Activated CD4-positive, alpha-beta T cell treated with anti-CD3 and anti-CD28 coated beads, Interleukin-2, amount 10 ng/mL, durations not matched to agents 24 days and 14 days (primary cell): ENCODE results near the gene CTNND2. TPM values are rescaled to one million over a fixed set of nuclear protein-coding genes. Genes with fewer than 3 reads are reported as not detected.

ENCODE experiments used
- DNase-seq: peaks from one replicate; pipeline ENCODE4 v3.0.0; 2022
- H3K27ac Mint-ChIP-seq: one replicate; pipeline ENCODE4 v1.8.0; 2022; ENCODE audit warnings: mild to moderate bottlenecking, mixed read lengths
- H3K27me3 Mint-ChIP-seq: one replicate; pipeline ENCODE4 v1.8.0; 2022; ENCODE audit warnings: mixed read lengths
- H3K36me3 Mint-ChIP-seq: one replicate; pipeline ENCODE4 v1.8.0; 2022; ENCODE audit warnings: low read depth, mild to moderate bottlenecking, mixed read lengths
- H3K4me1 Mint-ChIP-seq: one replicate; pipeline ENCODE4 v1.8.0; 2021; ENCODE audit warnings: mixed read lengths
- H3K4me3 Mint-ChIP-seq: one replicate; pipeline ENCODE4 v1.8.0; 2022; ENCODE audit warnings: mild to moderate bottlenecking, moderate library complexity, mixed read lengths
- H3K9me3 Mint-ChIP-seq: one replicate; pipeline ENCODE4 v1.8.0; 2021; ENCODE audit warnings: mixed read lengths
- intact Hi-C: fragments of 100-400 bp; cut with micrococcal nuclease; formaldehyde crosslinking; loops from one replicate; pipeline ENCODE4 v1.15.1; 2023
- total RNA-seq: library from RNA; stranded (reverse); gene quantifications from 2 replicates; pipeline ENCODE4 v1.2.3, GENCODE V29; 2022

The CTNND2 gene
- total RNA-seq, 1 donor from 2014 or later = not detected

GRCh38 chr5:11153670-11154382 is 750.4 kb downstream of the CTNND2 start:
- Mint-ChIP-seq H3K4me1 (no peaks in the 10 kb centered on the region), H3K27ac (no peak overlapping the region), H3K27me3 (no peaks in the 10 kb centered on the region), H3K36me3 (no peaks in the 10 kb centered on the region), H3K4me3 (no peak overlapping the region), H3K9me3 (no peaks in the 10 kb centered on the region)
- no peak for DNase-seq
- intact Hi-C loops = no loop called here

GRCh38 chr5:11152368-11152767 is 751.9 kb downstream of the CTNND2 start:
- no peaks in the 10 kb centered on the region for H3K27me3 Mint-ChIP-seq
- intact Hi-C loops = no loop called here
- no peak overlapping the region for H3K4me3 Mint-ChIP-seq
- H3K36me3 Mint-ChIP-seq = no peaks in the 10 kb centered on the region
- no peak overlapping the region for H3K27ac Mint-ChIP-seq
- DNase-seq = no peak
- no peaks in the 10 kb centered on the region for H3K4me1 Mint-ChIP-seq
- H3K9me3 Mint-ChIP-seq = no peaks in the 10 kb centered on the region

- H3K4me1 Mint-ChIP-seq = no peaks in the 10 kb centered on the region
- intact Hi-C loops = no loop called here
Observed at GRCh38 chr5:11150976-11151375, 753.3 kb downstream of the CTNND2 start.

GRCh38 chr5:11148810-11149539 is 755.3 kb downstream of the CTNND2 start:
- Mint-ChIP-seq H3K9me3 (no peaks in the 10 kb centered on the region), H3K27ac (no peak overlapping the region), H3K36me3 (no peaks in the 10 kb centered on the region), H3K27me3 (no peaks in the 10 kb centered on the region), H3K4me3 (no peak overlapping the region), H3K4me1 (no peaks in the 10 kb centered on the region)
- intact Hi-C loops = no loop called here
- no peak for DNase-seq

More at GRCh38 chr5:11150976-11151375, 753.3 kb downstream of the CTNND2 start:
- Mint-ChIP-seq H3K4me3 (no peak overlapping the region), H3K9me3 (no peaks in the 10 kb centered on the region), H3K27me3 (no peaks in the 10 kb centered on the region), H3K36me3 (no peaks in the 10 kb centered on the region), H3K27ac (no peak overlapping the region)
- DNase-seq = no peak

- no peaks in the 10 kb centered on the region for H3K9me3 Mint-ChIP-seq
- H3K4me3 Mint-ChIP-seq = no peak overlapping the region
- intact Hi-C loops = no loop called here
- H3K4me1 Mint-ChIP-seq = no peaks in the 10 kb centered on the region
- H3K27ac Mint-ChIP-seq = no peak overlapping the region
- H3K27me3 Mint-ChIP-seq = no peaks in the 10 kb centered on the region
- no peaks in the 10 kb centered on the region for H3K36me3 Mint-ChIP-seq
- no peak for DNase-seq
Observed at GRCh38 chr5:11146171-11146570, 758.1 kb downstream of the CTNND2 start.

GRCh38 chr5:11143456-11144267 is 760.6 kb downstream of the CTNND2 start:
- no peaks in the 10 kb centered on the region for H3K27me3 Mint-ChIP-seq
- DNase-seq = no peak
- no peaks in the 10 kb centered on the region for H3K36me3 Mint-ChIP-seq
- H3K4me1 Mint-ChIP-seq = no peaks in the 10 kb centered on the region
- no peaks in the 10 kb centered on the region for H3K9me3 Mint-ChIP-seq
- intact Hi-C loops = no loop called here
- no peak overlapping the region for H3K4me3 Mint-ChIP-seq
- no peak overlapping the region for H3K27ac Mint-ChIP-seq

- DNase-seq = no peak
- no peaks in the 10 kb centered on the region for H3K36me3 Mint-ChIP-seq
- no peaks in the 10 kb centered on the region for H3K27me3 Mint-ChIP-seq
- no peaks in the 10 kb centered on the region for H3K4me1 Mint-ChIP-seq
- H3K4me3 Mint-ChIP-seq = no peak overlapping the region
- no peaks in the 10 kb centered on the region for H3K9me3 Mint-ChIP-seq
- H3K27ac Mint-ChIP-seq = no peak overlapping the region
- intact Hi-C loops = no loop called here
Observed at GRCh38 chr5:11139217-11139865, 764.9 kb downstream of the CTNND2 start.

- Mint-ChIP-seq H3K4me3 (no peak overlapping the region), H3K36me3 (no peaks in the 10 kb centered on the region), H3K9me3 (no peaks in the 10 kb centered on the region), H3K27ac (no peak overlapping the region), H3K4me1 (no peaks in the 10 kb centered on the region), H3K27me3 (no peaks in the 10 kb centered on the region)
- intact Hi-C loops = no loop called here
- no peak for DNase-seq
Observed at GRCh38 chr5:11130131-11130530, 774.1 kb downstream of the CTNND2 start.

GRCh38 chr5:11128021-11128420 is 776.2 kb downstream of the CTNND2 start:
- H3K27ac Mint-ChIP-seq = no peak overlapping the region
- no peaks in the 10 kb centered on the region for H3K36me3 Mint-ChIP-seq
- intact Hi-C loops = no loop called here
- H3K4me1 Mint-ChIP-seq = no peaks in the 10 kb centered on the region
- H3K9me3 Mint-ChIP-seq = no peaks in the 10 kb centered on the region
- H3K4me3 Mint-ChIP-seq = no peak overlapping the region
- DNase-seq = no peak
- H3K27me3 Mint-ChIP-seq = no peaks in the 10 kb centered on the region

GRCh38 chr5:11126844-11127243 is 777.4 kb downstream of the CTNND2 start:
- Mint-ChIP-seq H3K9me3 (no peaks in the 10 kb centered on the region), H3K27me3 (no peaks in the 10 kb centered on the region), H3K27ac (no peak overlapping the region), H3K4me1 (no peaks in the 10 kb centered on the region), H3K4me3 (no peak overlapping the region), H3K36me3 (no peaks in the 10 kb centered on the region)
- intact Hi-C loops = no loop called here
- DNase-seq = no peak

- no peaks in the 10 kb centered on the region for H3K4me1 Mint-ChIP-seq
- no peaks in the 10 kb centered on the region for H3K9me3 Mint-ChIP-seq
- intact Hi-C loops = no loop called here
- no peaks in the 10 kb centered on the region for H3K36me3 Mint-ChIP-seq
- H3K27ac Mint-ChIP-seq = no peak overlapping the region
- H3K4me3 Mint-ChIP-seq = no peak overlapping the region
- no peak for DNase-seq
- H3K27me3 Mint-ChIP-seq = no peaks in the 10 kb centered on the region
Observed at GRCh38 chr5:11121885-11122284, 782.4 kb downstream of the CTNND2 start.

GRCh38 chr5:11110128-11110527 is 794.1 kb downstream of the CTNND2 start:
- no peaks in the 10 kb centered on the region for H3K9me3 Mint-ChIP-seq
- intact Hi-C loops = no loop called here
- H3K36me3 Mint-ChIP-seq = no peaks in the 10 kb centered on the region
- H3K4me1 Mint-ChIP-seq = no peaks in the 10 kb centered on the region
- no peak overlapping the region for H3K27ac Mint-ChIP-seq
- DNase-seq = no peak
- H3K4me3 Mint-ChIP-seq = no peak overlapping the region
- H3K27me3 Mint-ChIP-seq = no peaks in the 10 kb centered on the region

GRCh38 chr5:11105696-11106095 is 798.5 kb downstream of the CTNND2 start:
- H3K4me1 Mint-ChIP-seq = no peaks in the 10 kb centered on the region
- no peak overlapping the region for H3K4me3 Mint-ChIP-seq
- no peaks in the 10 kb centered on the region for H3K9me3 Mint-ChIP-seq
- H3K36me3 Mint-ChIP-seq = no peaks in the 10 kb centered on the region
- intact Hi-C loops = no loop called here
- H3K27me3 Mint-ChIP-seq = no peaks in the 10 kb centered on the region
- DNase-seq = no peak
- H3K27ac Mint-ChIP-seq = no peak overlapping the region
